OCI-LY7 (cell line): ENCODE results near the gene PDE4A. TPM values are rescaled to one million over a fixed set of nuclear protein-coding genes. Genes with fewer than 3 reads are reported as not detected.
"Not testable (repeated sequence)": the region's sequence is repeated elsewhere in the genome, so short reads cannot be mapped to it uniquely, and the experiment has no call there.

Source experiments
- BruUV-seq: library from RNA; stranded (reverse); fragments of 400-500 nt; replicated peaks from 2 replicates; lab custom pipeline; 2021; lab: Mats Ljungman, UMichigan
- CTCF ChIA-PET: fragments of 300-600 bp; sonication (Branson Sonifier 250); formaldehyde crosslinking; loops from one replicate; lab custom pipeline; 2022; ENCODE audit warnings: antibody characterized with exemption; ENCODE audit not compliant: unreplicated experiment; lab: Charles Lee
- POLR2A ChIA-PET: fragments of 300-600 bp; sonication (Branson Sonifier 250); formaldehyde crosslinking; loops from one replicate; lab custom pipeline; 2022; ENCODE audit warnings: antibody characterized with exemption; lab: Charles Lee
- DNase-seq: peaks from one replicate; pipeline ENCODE4 v3.0.0-alpha.2; 2015; ENCODE audit warnings: low spot score
- H2AFZ ChIP-seq: fragments of 200-600 bp; sonication (generic), shearing (Covaris generic); 2 replicates; pipeline ENCODE4 v1.6.1; 2014; ENCODE audit warnings: mild to moderate bottlenecking, antibody characterized with exemption, low read length, moderate library complexity
- H3K27ac ChIP-seq: fragments of 200-600 bp; sonication (generic); 2 replicates; pipeline ENCODE4 v1.5.1; 2014; ENCODE audit warnings: mixed run types, low read depth, mild to moderate bottlenecking, moderate library complexity, low read length, inconsistent platforms; ENCODE audit not compliant: poor library complexity, severe bottlenecking
- H3K36me3 ChIP-seq: fragments of 200-600 bp; sonication (generic); 2 replicates; pipeline ENCODE4 v1.6.1; 2014; ENCODE audit warnings: mild to moderate bottlenecking, antibody characterized with exemption, low read length, moderate library complexity, mixed read lengths; ENCODE audit not compliant: insufficient read depth
- H3K4me1 ChIP-seq: fragments of 200-600 bp; sonication (generic); 2 replicates; pipeline ENCODE4 v1.5.1; 2014; ENCODE audit warnings: mild to moderate bottlenecking, low read length; ENCODE audit not compliant: insufficient read depth, poor library complexity, severe bottlenecking
- H3K4me2 ChIP-seq: fragments of 200-600 bp; sonication (generic); 2 replicates; pipeline ENCODE4 v1.6.1; 2014; ENCODE audit warnings: mild to moderate bottlenecking, low read length
- H3K4me3 ChIP-seq: fragments of 200-600 bp; sonication (generic); 2 replicates; pipeline ENCODE4 v1.5.1; 2014; ENCODE audit warnings: mild to moderate bottlenecking, low read depth, low read length; ENCODE audit not compliant: poor library complexity, severe bottlenecking
- H3K79me2 ChIP-seq: fragments of 200-600 bp; sonication (generic); 2 replicates; pipeline ENCODE4 v1.6.1; 2016; ENCODE audit warnings: low read depth, mild to moderate bottlenecking, low read length, moderate library complexity, mixed read lengths; ENCODE audit not compliant: insufficient read depth
- H3K9me2 ChIP-seq: fragments of 200-600 bp; sonication (generic); 2 replicates; pipeline ENCODE4 v1.6.1; 2016; ENCODE audit warnings: mild to moderate bottlenecking, low read length, mixed read lengths; ENCODE audit not compliant: insufficient read depth
- H3K9me3 ChIP-seq: fragments of 200-600 bp; sonication (generic); 2 replicates; pipeline ENCODE4 v1.6.1; 2014; ENCODE audit warnings: mild to moderate bottlenecking, mixed run types, low read length, mixed read lengths
- H4K20me1 ChIP-seq: fragments of 200-600 bp; sonication (generic); 2 replicates; pipeline ENCODE4 v1.6.1; 2014; ENCODE audit warnings: mild to moderate bottlenecking, antibody characterized with exemption, low read length, moderate library complexity, mixed read lengths; ENCODE audit not compliant: insufficient read depth
- EZH2phosphoT487 ChIP-seq: fragments of 200-600 bp; sonication (generic); IDR thresholded peaks from 2 replicates; pipeline ENCODE4 v1.6.1; 2018; ENCODE audit warnings: low read depth, borderline replicate concordance, mild to moderate bottlenecking, mixed run types, antibody characterized with exemption, low read length, moderate library complexity, mixed read lengths
- intact Hi-C: fragments of 100-400 bp; cut with micrococcal nuclease; formaldehyde crosslinking; loops from one replicate; pipeline ENCODE4 v1.10.0; 2022; ENCODE audit not compliant: unreplicated experiment
- total RNA-seq, 2 experiments: library from RNA; depleted of rRNA in 1 of 2; stranded (reverse); fragments of >200 nt in 1 of 2; shearing (Covaris generic) in 1 of 2; gene quantifications; 2 replicates each; pipeline ENCODE4 v1.2.3, GENCODE V29; 2014 to 2022
- TF ChIP-seq, protein P1 (sequence below): fragments of 200-600 bp; sonication (generic); conservative IDR thresholded peaks from 2 replicates; pipeline ENCODE4 v1.5.1; 2014; ENCODE audit warnings: mild to moderate bottlenecking, antibody characterized with exemption, low read length, moderate library complexity, mixed read lengths

Gene PDE4A
- total RNA-seq, 2 experiments from 2014 or later = 16.4 to 45.1 TPM

DNA sequence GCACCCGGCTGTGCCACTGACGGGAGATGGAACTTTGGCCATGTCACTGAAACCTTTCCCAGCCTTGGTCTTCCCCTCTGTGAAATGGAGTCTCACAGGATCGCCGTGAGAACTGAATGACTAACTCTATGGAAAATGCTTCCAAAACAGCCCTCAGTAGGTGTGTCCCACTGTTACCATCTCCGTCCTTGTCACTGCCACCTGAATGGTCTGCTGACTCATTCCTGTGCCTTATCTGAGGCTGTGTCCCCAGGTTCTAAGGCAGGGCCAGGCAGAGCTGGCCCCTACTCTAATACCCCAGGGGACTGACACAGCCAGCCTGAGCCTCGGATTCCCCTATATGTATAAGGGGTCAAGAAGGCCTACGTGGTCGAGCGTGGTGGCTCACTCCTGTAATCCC, 21.5 kb upstream of the PDE4A start:
- Histone ChIP-seq H3K9me3 (no peaks in the 10 kb centered on the region), H3K27ac (peak overlapping the region; percentile 0), H3K4me2 (no peak overlapping the region; the same call in 1 of the 2 replicates), H4K20me1 (0 out of 2 replicates have a peak, but pooled peaks cover 6% of the 10 kb centered on the region), H3K4me3 (no peak overlapping the region), H3K36me3 (peaks cover 75% of the 10 kb centered on the region), H3K9me2 (no peaks in the 10 kb centered on the region), H2AFZ (no peak overlapping the region), H3K4me1 (peaks cover 36% of the 10 kb centered on the region), H3K79me2 (peaks cover 63% of the 10 kb centered on the region)
- ChIA-PET POLR2A (interaction anchor here (0.6 kb wide), 1 partner anchor 14 kb away, joined by 3 read pairs; no protein-coding TSS in a partner anchor), CTCF (no interaction called here)
- intact Hi-C loops = no loop called here
- BruUV-seq = no TSS peak
- no peak for TF ChIP-seq EZH2phosphoT487
- TF ChIP-seq, protein P1, sequence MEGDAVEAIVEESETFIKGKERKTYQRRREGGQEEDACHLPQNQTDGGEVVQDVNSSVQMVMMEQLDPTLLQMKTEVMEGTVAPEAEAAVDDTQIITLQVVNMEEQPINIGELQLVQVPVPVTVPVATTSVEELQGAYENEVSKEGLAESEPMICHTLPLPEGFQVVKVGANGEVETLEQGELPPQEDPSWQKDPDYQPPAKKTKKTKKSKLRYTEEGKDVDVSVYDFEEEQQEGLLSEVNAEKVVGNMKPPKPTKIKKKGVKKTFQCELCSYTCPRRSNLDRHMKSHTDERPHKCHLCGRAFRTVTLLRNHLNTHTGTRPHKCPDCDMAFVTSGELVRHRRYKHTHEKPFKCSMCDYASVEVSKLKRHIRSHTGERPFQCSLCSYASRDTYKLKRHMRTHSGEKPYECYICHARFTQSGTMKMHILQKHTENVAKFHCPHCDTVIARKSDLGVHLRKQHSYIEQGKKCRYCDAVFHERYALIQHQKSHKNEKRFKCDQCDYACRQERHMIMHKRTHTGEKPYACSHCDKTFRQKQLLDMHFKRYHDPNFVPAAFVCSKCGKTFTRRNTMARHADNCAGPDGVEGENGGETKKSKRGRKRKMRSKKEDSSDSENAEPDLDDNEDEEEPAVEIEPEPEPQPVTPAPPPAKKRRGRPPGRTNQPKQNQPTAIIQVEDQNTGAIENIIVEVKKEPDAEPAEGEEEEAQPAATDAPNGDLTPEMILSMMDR = no peak
- DNase-seq = no peak

GRCh38 chr19:10399340-10399739, 21.0 kb upstream of the PDE4A start:
- H2AFZ ChIP-seq, H3K4me2 ChIP-seq, H3K9me2 ChIP-seq, H3K9me3 ChIP-seq, intact Hi-C loops, CTCF ChIA-PET, BruUV-seq, H3K4me3 ChIP-seq, H4K20me1 ChIP-seq, H3K27ac ChIP-seq: not testable (repeated sequence)
- POLR2A ChIA-PET = interaction anchor here (0.6 kb wide), 1 partner anchor 14 kb away, joined by 3 read pairs; no protein-coding TSS in a partner anchor
- Histone ChIP-seq H3K79me2 (peaks cover 63% of the 10 kb centered on the region), H3K36me3 (peaks cover 71% of the 10 kb centered on the region), H3K4me1 (peaks cover 39% of the 10 kb centered on the region)
- peak; percentile 36 for DNase-seq

GRCh38 chr19:10399878-10400277, 20.5 kb upstream of the PDE4A start:
- TF ChIP-seq, protein P1 = no peak
- TF ChIP-seq EZH2phosphoT487 = no peak

More at GRCh38 chr19:10399878-10400277, 20.5 kb upstream of the PDE4A start:
- H3K79me2 ChIP-seq = peaks cover 63% of the 10 kb centered on the region
- H3K4me3 ChIP-seq = no peak overlapping the region
- ChIA-PET CTCF (no interaction called here), POLR2A (interaction anchor here (0.6 to 1.3 kb wide), 4 partner anchors 12 to 170 kb away, joined by 3 to 6 read pairs (median 4); partner anchors contain the start of gene TYK2)
- peak overlapping the region; percentile 1 for H3K27ac ChIP-seq
- no peak overlapping the region for H2AFZ ChIP-seq
- no TSS peak for BruUV-seq
- H3K9me2 ChIP-seq = no peaks in the 10 kb centered on the region
- H3K4me1 ChIP-seq = peaks cover 44% of the 10 kb centered on the region
- intact Hi-C loops = loop anchor here (10.0 kb wide), 2 partner anchors 255 to 295 kb away; partner anchors contain the start of genes ANGPTL6, ILF3 and PPAN
- peak overlapping the region; percentile 80 for H3K4me2 ChIP-seq
- no peaks in the 10 kb centered on the region for H3K9me3 ChIP-seq
- peaks cover 67% of the 10 kb centered on the region for H3K36me3 ChIP-seq
- DNase-seq = no peak
- H4K20me1 ChIP-seq = 0 out of 2 replicates have a peak, but pooled peaks cover 6% of the 10 kb centered on the region
